Kidney (tissue), 14 donors: ENCODE results near the gene SVBP. TPM values are rescaled to one million over a fixed set of nuclear protein-coding genes. Genes with fewer than 3 reads are reported as not detected.

Experiments used
- DNase-seq, 5 donors: peaks; one replicate each; pipeline ENCODE4 v3.0.0-alpha.2; 2013 to 2020
- FAIRE-seq: peaks from 2 replicates; lab custom pipeline; 2012; peaks lifted over from hg19 to GRCh38; lab: Jason Lieb, UNC
- H3K27ac ChIP-seq, 2 donors: one replicate each; pipeline ENCODE4 v1.7.0; 2013; ENCODE audit warnings: low read depth in 2 of 2, low read length in 2 of 2, inconsistent platforms in 1 of 2
- H3K27me3 ChIP-seq: one replicate; pipeline ENCODE4 v1.7.1; 2013; ENCODE audit warnings: low read length, inconsistent platforms; ENCODE audit not compliant: control insufficient read depth, insufficient read depth
- H3K36me3 ChIP-seq, 3 donors: one replicate each; pipeline versions ENCODE4 v1.7.0 to v1.7.1; 2013; ENCODE audit warnings: low read length in 3 of 3, control low read depth in 1 of 3, inconsistent platforms in 1 of 3; ENCODE audit not compliant: insufficient read depth in 3 of 3, control insufficient read depth in 2 of 3
- H3K4me1 ChIP-seq, 3 donors: one replicate each; pipeline versions ENCODE4 v1.7.0 to v1.7.1; 2013; ENCODE audit warnings: low read length in 3 of 3, inconsistent platforms in 1 of 3, low read depth in 1 of 3; ENCODE audit not compliant: control insufficient read depth in 2 of 3, insufficient read depth in 2 of 3
- H3K4me3 ChIP-seq, 3 donors: one replicate each; pipeline versions ENCODE4 v1.7.0 to v1.8.1; 2013; ENCODE audit warnings: low read length in 3 of 3, control low read depth in 1 of 3, inconsistent platforms in 1 of 3
- H3K9ac ChIP-seq, 3 donors: one replicate each; pipeline versions ENCODE4 v1.7.0 to v1.7.1; 2013; ENCODE audit warnings: low read length in 3 of 3, control low read depth in 1 of 3, inconsistent platforms in 1 of 3
- H3K9me3 ChIP-seq, 3 donors: one replicate each; pipeline versions ENCODE4 v1.7.0 to v1.7.1; 2013; ENCODE audit warnings: low read length in 3 of 3, control low read depth in 1 of 3, inconsistent platforms in 1 of 3; ENCODE audit not compliant: control insufficient read depth in 2 of 3, insufficient read depth in 1 of 3
- CTCF ChIP-seq: IDR thresholded peaks from 3 replicates; pipeline ENCODE4 v1.5.1; 2012; ENCODE audit warnings: mild to moderate bottlenecking, moderate library complexity, borderline replicate concordance; ENCODE audit not compliant: insufficient read depth; ENCODE audit errors: extremely low read depth
- intact Hi-C: fragments of 100-400 bp; cut with DNase I; formaldehyde crosslinking; loops from one replicate; pipeline ENCODE4 v1.11.1; 2022
- polyA plus RNA-seq: library from polyadenylated mRNA; stranded (reverse); fragments of 350-450 nt; fragmentation: Illumina TruSeq; extraction: RNeasy Lipid Tissue Mini Kit (QIAGEN cat#74804); gene quantifications from one replicate; pipeline ENCODE4 v1.2.3, GENCODE V29; 2014; ENCODE audit warnings: low read depth, low replicate concordance; ENCODE audit not compliant: insufficient read depth
- total RNA-seq: library from RNA; stranded (reverse); fragmentation: NEBNext Ultra II Directional; extraction: Animal tissue kit (Norgen Biotek cat#: 25700); gene quantifications from one replicate; pipeline ENCODE4 v1.2.1, GENCODE V29; 2021
- donor health status: control.
- donor health status: control.
- donor health status: control.
- donor health status: control.
- donor health status: control.
- donor health status: DM: yes; HTN: yes; CAD: no.
- donor health status: Normal renal cell carcinoma (clear cell type).

SVBP gene
- total and polyA plus RNA-seq, 2 donors from 2014 or later = 15.5 to 36.8 TPM

- no peak for FAIRE-seq
- H3K27ac ChIP-seq = no peak overlapping the region
- no peak for TF ChIP-seq CTCF
- DNase-seq = no peak
- H3K9me3 ChIP-seq = no peaks in the 10 kb centered on the region
- no peaks in the 10 kb centered on the region for H3K27me3 ChIP-seq
- no peak overlapping the region for H3K4me3 ChIP-seq
- H3K9ac ChIP-seq = no peak overlapping the region
- intact Hi-C loops = no loop called here
- peaks cover 5 to 7% (median 6%) of the 10 kb centered on the region in 3 donors for H3K36me3 ChIP-seq
- H3K4me1 ChIP-seq = peaks cover 0 to 9% (median 6%) of the 10 kb centered on the region in 3 donors
Observed at GRCh38 chr1:42845193-42845592, 28.0 kb upstream of the SVBP start.

- H3K9me3 ChIP-seq = no peaks in the 10 kb centered on the region
- no peak for TF ChIP-seq CTCF
- H3K4me3 ChIP-seq = no peak overlapping the region
- FAIRE-seq (no peak), DNase-seq (no peak)
- intact Hi-C loops = no loop called here
- no peak overlapping the region for H3K27ac ChIP-seq
- H3K27me3 ChIP-seq = no peaks in the 10 kb centered on the region
- no peak overlapping the region for H3K9ac ChIP-seq
- H3K36me3 ChIP-seq = peaks cover 2 to 6% (median 5%) of the 10 kb centered on the region in 3 donors
- H3K4me1 ChIP-seq = peaks cover 0 to 9% (median 6%) of the 10 kb centered on the region in 3 donors
Observed at GRCh38 chr1:42844592-42845140, 27.5 kb upstream of the SVBP start.

GRCh38 chr1:42841440-42842147 is 24.4 kb upstream of the SVBP start:
- no peaks in the 10 kb centered on the region for H3K4me1 ChIP-seq
- H3K9me3 ChIP-seq = no peaks in the 10 kb centered on the region
- TF ChIP-seq CTCF = no peak
- H3K27me3 ChIP-seq = no peaks in the 10 kb centered on the region
- no peak for DNase-seq
- intact Hi-C loops = no loop called here
- H3K9ac ChIP-seq = no peak overlapping the region
- no peak overlapping the region for H3K27ac ChIP-seq
- no peak overlapping the region for H3K4me3 ChIP-seq
- H3K36me3 ChIP-seq = peaks cover 0 to 10% (median 3%) of the 10 kb centered on the region in 3 donors
- FAIRE-seq = no peak
